DND-41 (cell line): Measurements from ENCODE around the gene AHRR.

Experiments
- EZH2 ChIP-seq: IDR thresholded peaks from 3 replicates; pipeline ENCODE4 v1.6.1; 2012; ENCODE audit warnings: borderline replicate concordance, low read depth, mild to moderate bottlenecking, moderate library complexity, low read length, inconsistent platforms; ENCODE audit not compliant: severe bottlenecking
- TF ChIP-seq, protein P1 (sequence below): IDR thresholded peaks from 2 replicates; pipeline ENCODE4 v1.5.1; 2012; ENCODE audit warnings: borderline replicate concordance, low read length, moderate library complexity, mild to moderate bottlenecking; ENCODE audit not compliant: poor library complexity, severe bottlenecking; ENCODE audit errors: extremely low read depth

DNA sequence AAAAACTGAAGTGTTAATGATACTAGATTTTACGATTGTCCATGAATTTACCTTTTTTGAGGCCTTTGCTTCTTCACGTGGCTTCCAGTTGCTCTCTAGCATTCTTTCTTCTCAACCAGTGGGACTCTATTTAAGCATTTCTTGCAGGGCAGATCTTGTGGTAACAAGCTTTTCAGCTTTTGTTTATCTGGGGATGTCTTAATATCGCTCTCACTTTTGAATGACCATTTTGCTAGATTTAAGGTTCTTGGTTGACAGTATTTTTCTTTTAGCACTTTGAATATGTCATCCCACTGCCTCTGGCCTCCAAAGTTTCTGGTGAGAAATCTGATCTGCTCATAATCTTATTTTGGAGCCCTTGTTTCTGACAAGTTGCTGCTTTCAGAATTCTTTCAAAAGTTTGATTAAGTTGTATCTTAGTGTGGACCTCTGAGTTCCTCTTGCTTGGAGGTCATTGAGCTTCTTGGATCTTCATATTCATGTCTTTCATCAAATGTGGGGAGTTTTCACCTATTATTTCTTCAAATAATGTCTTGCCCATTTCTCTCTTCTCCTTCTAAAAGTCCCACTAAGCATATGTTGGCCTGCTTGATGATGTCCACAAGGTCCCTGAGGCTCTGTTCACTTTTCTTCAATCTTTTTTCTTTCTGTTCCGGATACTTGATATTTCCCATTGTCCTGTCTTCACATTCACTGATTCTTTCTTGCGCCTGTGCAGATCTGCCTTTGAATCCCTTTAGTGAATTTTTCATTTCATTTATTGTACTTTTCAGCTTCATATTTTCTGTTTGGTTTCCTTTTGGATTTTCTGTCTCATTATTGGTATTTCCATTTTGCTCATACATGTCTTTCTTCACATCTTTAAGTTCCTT lies 130.3 kb downstream of the AHRR start:
- TF ChIP-seq, protein P1, sequence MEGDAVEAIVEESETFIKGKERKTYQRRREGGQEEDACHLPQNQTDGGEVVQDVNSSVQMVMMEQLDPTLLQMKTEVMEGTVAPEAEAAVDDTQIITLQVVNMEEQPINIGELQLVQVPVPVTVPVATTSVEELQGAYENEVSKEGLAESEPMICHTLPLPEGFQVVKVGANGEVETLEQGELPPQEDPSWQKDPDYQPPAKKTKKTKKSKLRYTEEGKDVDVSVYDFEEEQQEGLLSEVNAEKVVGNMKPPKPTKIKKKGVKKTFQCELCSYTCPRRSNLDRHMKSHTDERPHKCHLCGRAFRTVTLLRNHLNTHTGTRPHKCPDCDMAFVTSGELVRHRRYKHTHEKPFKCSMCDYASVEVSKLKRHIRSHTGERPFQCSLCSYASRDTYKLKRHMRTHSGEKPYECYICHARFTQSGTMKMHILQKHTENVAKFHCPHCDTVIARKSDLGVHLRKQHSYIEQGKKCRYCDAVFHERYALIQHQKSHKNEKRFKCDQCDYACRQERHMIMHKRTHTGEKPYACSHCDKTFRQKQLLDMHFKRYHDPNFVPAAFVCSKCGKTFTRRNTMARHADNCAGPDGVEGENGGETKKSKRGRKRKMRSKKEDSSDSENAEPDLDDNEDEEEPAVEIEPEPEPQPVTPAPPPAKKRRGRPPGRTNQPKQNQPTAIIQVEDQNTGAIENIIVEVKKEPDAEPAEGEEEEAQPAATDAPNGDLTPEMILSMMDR = no peak
- TF ChIP-seq EZH2 = no peak
